Colonic mucosa (tissue), 4 donors: ENCODE results near the gene SLC9A8. TPM values are rescaled to one million over a fixed set of nuclear protein-coding genes. Genes with fewer than 3 reads are reported as not detected.

Source experiments
- DNase-seq: peaks from one replicate; pipeline ENCODE4 v3.0.0-alpha.2; 2020
- H3K27ac ChIP-seq: fragments of 200-600 bp; one replicate; pipeline ENCODE4 v1.8.0; 2021
- H3K27me3 ChIP-seq: fragments of 200-600 bp; one replicate; pipeline ENCODE4 v1.8.0; 2021
- H3K36me3 ChIP-seq: fragments of 200-600 bp; one replicate; pipeline ENCODE4 v1.8.0; 2021
- H3K4me1 ChIP-seq: fragments of 200-600 bp; one replicate; pipeline ENCODE4 v1.8.0; 2021; ENCODE audit warnings: mild to moderate bottlenecking
- H3K4me3 ChIP-seq: fragments of 200-600 bp; one replicate; pipeline ENCODE4 v1.8.0; 2021
- H3K9ac ChIP-seq, 2 donors: one replicate each; pipeline ENCODE4 v1.7.0; 2013; ENCODE audit warnings: control low read depth in 2 of 2, low read depth in 2 of 2, low read length in 2 of 2
- H3K9me3 ChIP-seq: fragments of 200-600 bp; one replicate; pipeline ENCODE4 v1.8.0; 2021
- intact Hi-C: fragments of 100-400 bp; cut with DNase I; formaldehyde crosslinking; loops from one replicate; pipeline ENCODE4 v1.14.1; 2022
- total RNA-seq, 2 donors: library from RNA; stranded (reverse); fragmentation: NEBNext Ultra II Directional in 1 of 2; extraction: Animal tissue kit (Norgen Biotek cat#: 25700) in 1 of 2; gene quantifications; one replicate each; pipeline ENCODE4 v1.2.1, GENCODE V29; 2021
- TF ChIP-seq, protein P1 (sequence below): fragments of 200-600 bp; IDR thresholded peaks from one replicate; pipeline ENCODE4 v1.8.0; 2022; ENCODE audit warnings: antibody characterized with exemption, mild to moderate bottlenecking
- donor health status: healthy.
- donor health status: DM: no; HTN: no; CAD: no.
- donor health status: DM: no; HTN: no; CAD: no.

The SLC9A8 gene
- total RNA-seq, 2 donors from 2014 or later, result 6.0 to 11.1 TPM

- no peaks in the 10 kb centered on the region for H3K9me3 ChIP-seq
- H3K4me3 ChIP-seq, result no peak overlapping the region
- TF ChIP-seq, protein P1, sequence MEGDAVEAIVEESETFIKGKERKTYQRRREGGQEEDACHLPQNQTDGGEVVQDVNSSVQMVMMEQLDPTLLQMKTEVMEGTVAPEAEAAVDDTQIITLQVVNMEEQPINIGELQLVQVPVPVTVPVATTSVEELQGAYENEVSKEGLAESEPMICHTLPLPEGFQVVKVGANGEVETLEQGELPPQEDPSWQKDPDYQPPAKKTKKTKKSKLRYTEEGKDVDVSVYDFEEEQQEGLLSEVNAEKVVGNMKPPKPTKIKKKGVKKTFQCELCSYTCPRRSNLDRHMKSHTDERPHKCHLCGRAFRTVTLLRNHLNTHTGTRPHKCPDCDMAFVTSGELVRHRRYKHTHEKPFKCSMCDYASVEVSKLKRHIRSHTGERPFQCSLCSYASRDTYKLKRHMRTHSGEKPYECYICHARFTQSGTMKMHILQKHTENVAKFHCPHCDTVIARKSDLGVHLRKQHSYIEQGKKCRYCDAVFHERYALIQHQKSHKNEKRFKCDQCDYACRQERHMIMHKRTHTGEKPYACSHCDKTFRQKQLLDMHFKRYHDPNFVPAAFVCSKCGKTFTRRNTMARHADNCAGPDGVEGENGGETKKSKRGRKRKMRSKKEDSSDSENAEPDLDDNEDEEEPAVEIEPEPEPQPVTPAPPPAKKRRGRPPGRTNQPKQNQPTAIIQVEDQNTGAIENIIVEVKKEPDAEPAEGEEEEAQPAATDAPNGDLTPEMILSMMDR, result peak; percentile 29
- intact Hi-C loops, result no loop called here
- no peaks in the 10 kb centered on the region for H3K27me3 ChIP-seq
- DNase-seq, result no peak
- no peak overlapping the region for H3K9ac ChIP-seq
- H3K27ac ChIP-seq, result no peak overlapping the region
- H3K4me1 ChIP-seq, result no peaks in the 10 kb centered on the region
- no peaks in the 10 kb centered on the region for H3K36me3 ChIP-seq
Observed at GRCh38 chr20:49889935-49890333, 77.3 kb downstream of the SLC9A8 start.

GRCh38 chr20:49890471-49891361, 78.1 kb downstream of the SLC9A8 start:
- no peaks in the 10 kb centered on the region for H3K36me3 ChIP-seq
- H3K9ac ChIP-seq, result no peak overlapping the region
- no peaks in the 10 kb centered on the region for H3K4me1 ChIP-seq
- intact Hi-C loops, result no loop called here
- no peaks in the 10 kb centered on the region for H3K9me3 ChIP-seq
- no peak for DNase-seq
- TF ChIP-seq, protein P1, result no peak
- no peak overlapping the region for H3K27ac ChIP-seq
- H3K27me3 ChIP-seq, result no peaks in the 10 kb centered on the region
- no peak overlapping the region for H3K4me3 ChIP-seq

- DNase-seq, result no peak
- no peak overlapping the region for H3K9ac ChIP-seq
- TF ChIP-seq, protein P1, result no peak
- no peaks in the 10 kb centered on the region for H3K9me3 ChIP-seq
- H3K27ac ChIP-seq, result no peak overlapping the region
- H3K4me1 ChIP-seq, result no peaks in the 10 kb centered on the region
- no peaks in the 10 kb centered on the region for H3K36me3 ChIP-seq
- intact Hi-C loops, result no loop called here
- no peaks in the 10 kb centered on the region for H3K27me3 ChIP-seq
- no peak overlapping the region for H3K4me3 ChIP-seq
Observed at GRCh38 chr20:49891476-49892110, 79.0 kb downstream of the SLC9A8 start.

- intact Hi-C loops, result no loop called here
- TF ChIP-seq, protein P1, result no peak
- H3K27ac ChIP-seq, result no peak overlapping the region
- no peak for DNase-seq
- H3K36me3 ChIP-seq, result no peaks in the 10 kb centered on the region
- no peaks in the 10 kb centered on the region for H3K9me3 ChIP-seq
- H3K4me1 ChIP-seq, result no peaks in the 10 kb centered on the region
- H3K9ac ChIP-seq, result no peak overlapping the region
- H3K4me3 ChIP-seq, result no peak overlapping the region
- H3K27me3 ChIP-seq, result no peaks in the 10 kb centered on the region
Observed at GRCh38 chr20:49892260-49892659, 79.6 kb downstream of the SLC9A8 start.

GRCh38 chr20:49892817-49893216, 80.2 kb downstream of the SLC9A8 start:
- peak overlapping the region in 1 of 2 donors; percentile 18 for H3K9ac ChIP-seq
- H3K27ac ChIP-seq, result no peak overlapping the region

More at GRCh38 chr20:49892817-49893216, 80.2 kb downstream of the SLC9A8 start:
- H3K4me3 ChIP-seq, result no peak overlapping the region
- intact Hi-C loops, result no loop called here
- no peak for DNase-seq
- H3K4me1 ChIP-seq, result no peaks in the 10 kb centered on the region
- TF ChIP-seq, protein P1, result no peak
- H3K27me3 ChIP-seq, result no peaks in the 10 kb centered on the region
- H3K9me3 ChIP-seq, result no peaks in the 10 kb centered on the region
- no peaks in the 10 kb centered on the region for H3K36me3 ChIP-seq
